ENCODE results near the gene LY6G5B. TPM values are rescaled to one million over a fixed set of nuclear protein-coding genes. Genes with fewer than 3 reads are reported as not detected.
A peak's percentile ranks its signal among the peaks of the same experiment; 100 is the strongest.

The LY6G5B gene
- total and polyA plus RNA-seq, 2 donors from 2014 or later: 2.5 to 15.1 TPM

- Histone ChIP-seq H3K4me3 (ENCODE audit: low read length in 3 of 3) (no peak overlapping the region), H3K4me1 (ENCODE audit: control insufficient read depth in 2 of 3, insufficient read depth in 2 of 3, low read depth in 1 of 3, low read length in 3 of 3) (no peaks in the 10 kb centered on the region), H3K36me3 (ENCODE audit: control insufficient read depth in 2 of 3, insufficient read depth in 3 of 3, low read length in 3 of 3) (peaks cover 20 to 79% (median 39%) of the 10 kb centered on the region in 3 donors), H3K27me3 (ENCODE audit: control insufficient read depth, insufficient read depth, low read length) (no peaks in the 10 kb centered on the region), H3K9ac (ENCODE audit: low read length in 3 of 3) (no peak overlapping the region), H3K27ac (ENCODE audit: low read depth in 2 of 2, low read length in 2 of 2) (no peak overlapping the region), H3K9me3 (ENCODE audit: control insufficient read depth in 2 of 3, insufficient read depth in 1 of 3, low read length in 3 of 3) (no peaks in the 10 kb centered on the region)
- DNase-seq (no peak), FAIRE-seq (no peak)
- no peak for TF ChIP-seq CTCF (IDR thresholded peaks at IDR 0.05; ENCODE audit: borderline replicate concordance, extremely low read depth, insufficient read depth)
- intact Hi-C loops (cut with DNase I): no loop called here
Measured at GRCh38 chr6:31631209-31631608, 38.6 kb upstream of the LY6G5B start.

- no peak overlapping the region for H3K27ac ChIP-seq (ENCODE audit: low read depth in 2 of 2, low read length in 2 of 2)
- no peaks in the 10 kb centered on the region for H3K9me3 ChIP-seq (ENCODE audit: control insufficient read depth in 2 of 3, insufficient read depth in 1 of 3, low read length in 3 of 3)
- DNase-seq: peak in 1 of 5 donors; percentile 80
Measured at GRCh38 chr6:31631681-31632278, 38.0 kb upstream of the LY6G5B start.

GRCh38 chr6:31632279-31632946 is 37.4 kb upstream of the LY6G5B start:
- H3K36me3 ChIP-seq (ENCODE audit: control insufficient read depth in 2 of 3, insufficient read depth in 3 of 3, low read length in 3 of 3): peaks cover 15 to 78% (median 41%) of the 10 kb centered on the region in 3 donors
- TF ChIP-seq CTCF (IDR thresholded peaks at IDR 0.05; ENCODE audit: borderline replicate concordance, extremely low read depth, insufficient read depth): no peak
- no peak overlapping the region for H3K9ac ChIP-seq (ENCODE audit: low read length in 3 of 3)
- no peaks in the 10 kb centered on the region for H3K4me1 ChIP-seq (ENCODE audit: control insufficient read depth in 2 of 3, insufficient read depth in 2 of 3, low read depth in 1 of 3, low read length in 3 of 3)
- FAIRE-seq: no peak
- H3K4me3 ChIP-seq (ENCODE audit: low read length in 3 of 3): no peak overlapping the region
- no peak overlapping the region for H3K27ac ChIP-seq (ENCODE audit: low read depth in 2 of 2, low read length in 2 of 2)
- no peak for DNase-seq
- H3K9me3 ChIP-seq (ENCODE audit: control insufficient read depth in 2 of 3, insufficient read depth in 1 of 3, low read length in 3 of 3): no peaks in the 10 kb centered on the region
- H3K27me3 ChIP-seq (ENCODE audit: control insufficient read depth, insufficient read depth, low read length): no peaks in the 10 kb centered on the region
- intact Hi-C loops (cut with DNase I): no loop called here

More at GRCh38 chr6:31631681-31632278, 38.0 kb upstream of the LY6G5B start:
- Histone ChIP-seq H3K27me3 (ENCODE audit: control insufficient read depth, insufficient read depth, low read length) (no peaks in the 10 kb centered on the region), H3K36me3 (ENCODE audit: control insufficient read depth in 2 of 3, insufficient read depth in 3 of 3, low read length in 3 of 3) (peaks cover 17 to 79% (median 41%) of the 10 kb centered on the region in 3 donors), H3K4me1 (ENCODE audit: control insufficient read depth in 2 of 3, insufficient read depth in 2 of 3, low read depth in 1 of 3, low read length in 3 of 3) (no peaks in the 10 kb centered on the region), H3K9ac (ENCODE audit: low read length in 3 of 3) (no peak overlapping the region), H3K4me3 (ENCODE audit: low read length in 3 of 3) (no peak overlapping the region)
- no peak for TF ChIP-seq CTCF (IDR thresholded peaks at IDR 0.05; ENCODE audit: borderline replicate concordance, extremely low read depth, insufficient read depth)
- intact Hi-C loops (cut with DNase I): no loop called here
- FAIRE-seq: no peak
